ENCODE results near the gene CELSR1. TPM values are rescaled to one million over a fixed set of nuclear protein-coding genes. Genes with fewer than 3 reads are reported as not detected.

CELSR1 gene
- total RNA-seq, 1 experiment from 2014 or later, result 19.6 TPM

DNA sequence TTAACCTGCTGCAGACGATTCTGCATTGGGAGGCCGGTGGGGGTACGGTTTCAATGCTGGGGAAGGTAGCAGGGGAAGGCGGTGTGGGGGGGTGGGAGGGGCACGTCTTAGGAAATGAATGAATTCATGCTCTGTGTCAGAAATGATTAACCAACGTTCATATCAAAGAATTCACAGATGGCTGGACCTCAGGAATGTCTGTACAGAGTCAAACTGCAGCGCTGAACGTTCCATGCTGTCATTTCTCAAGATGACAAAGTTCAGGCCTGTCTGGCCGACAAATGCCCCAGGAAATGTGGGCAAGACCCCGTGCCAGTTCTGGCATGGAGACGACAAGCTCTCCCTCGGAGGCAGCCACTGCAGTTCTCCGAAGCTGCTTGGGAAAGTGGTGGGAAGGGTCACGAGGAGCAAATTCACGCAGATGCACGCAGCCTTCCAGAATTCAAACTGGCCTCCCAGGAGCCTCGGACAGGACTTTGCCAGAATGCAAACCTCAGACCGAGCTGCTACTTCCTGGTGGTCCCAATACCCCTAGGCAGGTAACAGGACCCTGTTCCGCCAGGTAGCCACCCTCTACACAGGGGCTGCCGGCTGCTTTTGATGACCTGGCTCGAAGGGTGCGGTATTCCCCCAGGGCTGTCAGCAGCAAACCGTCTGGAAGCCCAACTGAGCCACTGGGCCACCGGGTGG is 120.4 kb downstream of the CELSR1 start:
- H3K27ac ChIP-seq (ENCODE audit: low read depth, low read length), result no peak overlapping the region
- BruUV-seq (replicated peaks), result no TSS peak

More for the DNA sequence above, 120.4 kb downstream of the CELSR1 start:
- ChIA-PET CTCF (no interaction called here), RAD21 (ENCODE audit: low non-redundant PET in 1 of 2, low total read pairs in 2 of 2, uncharacterized antibody in 2 of 2, unreplicated experiment in 2 of 2) (no interaction called here), POLR2A (no interaction called here)
- Histone ChIP-seq H3K36me3 (ENCODE audit: control insufficient read depth in 1 of 2, insufficient read depth in 2 of 2, low read length in 2 of 2) (no peaks in the 10 kb centered on the region), H3K4me2 (ENCODE audit: low read length) (no peak overlapping the region), H3K4me3 (replicated peaks in 1 of 2; ENCODE audit: low read depth in 1 of 2, low read length in 2 of 2) (no peak overlapping the region), H4K20me1 (ENCODE audit: insufficient read depth) (no peaks in the 10 kb centered on the region), H3K9me3 (ENCODE audit: control insufficient read depth in 1 of 2, insufficient read depth in 1 of 2, low read depth in 1 of 2, low read length in 2 of 2) (no peaks in the 10 kb centered on the region), H3K9me2 (ENCODE audit: insufficient read depth) (no peaks in the 10 kb centered on the region), H3K27me3 (ENCODE audit: insufficient read depth, low read length) (no peaks in the 10 kb centered on the region), H3K9ac (ENCODE audit: low read length) (no peak overlapping the region), H2AFZ (ENCODE audit: low read depth, low read length, poor library complexity, severe bottlenecking) (no peak overlapping the region), H3K4me1 (ENCODE audit: control insufficient read depth in 1 of 2, insufficient read depth in 2 of 2, low read length in 2 of 2) (no peaks in the 10 kb centered on the region), H3K79me2 (ENCODE audit: insufficient read depth, low read length) (no peaks in the 10 kb centered on the region)
- intact Hi-C loops (cut with micrococcal nuclease), result no loop called here
- no peak for TF ChIP-seq ZNF274 (IDR thresholded peaks at IDR 0.05; ENCODE audit: low read depth, low read length)
- TF ChIP-seq SRF (IDR thresholded peaks at IDR 0.05; ENCODE audit: low read depth), result no peak
- TF ChIP-seq POLR2AphosphoS5 (IDR thresholded peaks at IDR 0.05; ENCODE audit: low read depth, low read length), result no peak
- TF ChIP-seq FOSL1 (IDR thresholded peaks at IDR 0.05; ENCODE audit: low read depth), result no peak
- TF ChIP-seq SP1 (IDR thresholded peaks at IDR 0.05; ENCODE audit: low read depth), result no peak
- TF ChIP-seq RAD21 (IDR thresholded peaks at IDR 0.05; ENCODE audit: low read depth), result no peak
- TF ChIP-seq TCF7L2 (IDR thresholded peaks at IDR 0.05; ENCODE audit: borderline replicate concordance, extremely low read depth, insufficient read depth, insufficient read length), result no peak
- no peak for TF ChIP-seq CBX3 (IDR thresholded peaks at IDR 0.05; ENCODE audit: low read depth)
- TF ChIP-seq, protein P1, sequence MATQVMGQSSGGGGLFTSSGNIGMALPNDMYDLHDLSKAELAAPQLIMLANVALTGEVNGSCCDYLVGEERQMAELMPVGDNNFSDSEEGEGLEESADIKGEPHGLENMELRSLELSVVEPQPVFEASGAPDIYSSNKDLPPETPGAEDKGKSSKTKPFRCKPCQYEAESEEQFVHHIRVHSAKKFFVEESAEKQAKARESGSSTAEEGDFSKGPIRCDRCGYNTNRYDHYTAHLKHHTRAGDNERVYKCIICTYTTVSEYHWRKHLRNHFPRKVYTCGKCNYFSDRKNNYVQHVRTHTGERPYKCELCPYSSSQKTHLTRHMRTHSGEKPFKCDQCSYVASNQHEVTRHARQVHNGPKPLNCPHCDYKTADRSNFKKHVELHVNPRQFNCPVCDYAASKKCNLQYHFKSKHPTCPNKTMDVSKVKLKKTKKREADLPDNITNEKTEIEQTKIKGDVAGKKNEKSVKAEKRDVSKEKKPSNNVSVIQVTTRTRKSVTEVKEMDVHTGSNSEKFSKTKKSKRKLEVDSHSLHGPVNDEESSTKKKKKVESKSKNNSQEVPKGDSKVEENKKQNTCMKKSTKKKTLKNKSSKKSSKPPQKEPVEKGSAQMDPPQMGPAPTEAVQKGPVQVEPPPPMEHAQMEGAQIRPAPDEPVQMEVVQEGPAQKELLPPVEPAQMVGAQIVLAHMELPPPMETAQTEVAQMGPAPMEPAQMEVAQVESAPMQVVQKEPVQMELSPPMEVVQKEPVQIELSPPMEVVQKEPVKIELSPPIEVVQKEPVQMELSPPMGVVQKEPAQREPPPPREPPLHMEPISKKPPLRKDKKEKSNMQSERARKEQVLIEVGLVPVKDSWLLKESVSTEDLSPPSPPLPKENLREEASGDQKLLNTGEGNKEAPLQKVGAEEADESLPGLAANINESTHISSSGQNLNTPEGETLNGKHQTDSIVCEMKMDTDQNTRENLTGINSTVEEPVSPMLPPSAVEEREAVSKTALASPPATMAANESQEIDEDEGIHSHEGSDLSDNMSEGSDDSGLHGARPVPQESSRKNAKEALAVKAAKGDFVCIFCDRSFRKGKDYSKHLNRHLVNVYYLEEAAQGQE (IDR thresholded peaks at IDR 0.05; ENCODE audit: low read depth), result no peak
- no peak for TF ChIP-seq EZH2 (IDR thresholded peaks at IDR 0.05)
- TF ChIP-seq, protein P2, sequence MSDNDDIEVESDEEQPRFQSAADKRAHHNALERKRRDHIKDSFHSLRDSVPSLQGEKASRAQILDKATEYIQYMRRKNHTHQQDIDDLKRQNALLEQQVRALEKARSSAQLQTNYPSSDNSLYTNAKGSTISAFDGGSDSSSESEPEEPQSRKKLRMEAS (IDR thresholded peaks at IDR 0.05), result no peak
- no peak for TF ChIP-seq EGR1 (IDR thresholded peaks at IDR 0.05; ENCODE audit: low read depth)
- no peak for TF ChIP-seq CEBPB (IDR thresholded peaks at IDR 0.05; ENCODE audit: low read depth)
- TF ChIP-seq, protein P3, sequence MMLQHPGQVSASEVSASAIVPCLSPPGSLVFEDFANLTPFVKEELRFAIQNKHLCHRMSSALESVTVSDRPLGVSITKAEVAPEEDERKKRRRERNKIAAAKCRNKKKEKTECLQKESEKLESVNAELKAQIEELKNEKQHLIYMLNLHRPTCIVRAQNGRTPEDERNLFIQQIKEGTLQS (IDR thresholded peaks at IDR 0.05), result no peak
- TF ChIP-seq POLR2A (IDR thresholded peaks at IDR 0.05; ENCODE audit: borderline replicate concordance, extremely low read depth, insufficient read depth, insufficient read length), result no peak
- ATAC-seq, result no peak
- no peak for DNase-seq (ENCODE audit: low read depth, low spot score)
